Measurements from ENCODE around the gene TSPAN13.

The TSPAN13 gene

DNA sequence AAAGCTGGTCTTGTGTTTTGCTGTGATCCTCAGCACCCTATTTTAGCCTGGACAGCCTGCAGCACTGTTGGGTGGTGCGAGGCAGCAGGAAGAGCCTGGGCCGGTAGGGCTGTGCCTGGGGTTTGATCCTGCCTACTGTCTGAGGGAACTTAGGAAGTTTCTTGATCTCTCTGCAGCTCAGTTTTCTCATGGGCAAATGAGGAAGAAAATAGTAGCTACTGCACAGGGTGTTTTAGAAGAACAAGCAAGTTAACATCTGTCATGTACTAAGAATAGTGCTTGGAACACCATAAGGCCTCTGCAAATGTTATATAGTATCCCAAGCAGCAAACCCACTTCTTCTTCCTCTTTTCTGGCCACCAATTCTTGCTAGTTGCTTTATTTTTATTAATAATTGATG is 63.3 kb downstream of the TSPAN13 start:
- no peak for DNase-seq

DNA sequence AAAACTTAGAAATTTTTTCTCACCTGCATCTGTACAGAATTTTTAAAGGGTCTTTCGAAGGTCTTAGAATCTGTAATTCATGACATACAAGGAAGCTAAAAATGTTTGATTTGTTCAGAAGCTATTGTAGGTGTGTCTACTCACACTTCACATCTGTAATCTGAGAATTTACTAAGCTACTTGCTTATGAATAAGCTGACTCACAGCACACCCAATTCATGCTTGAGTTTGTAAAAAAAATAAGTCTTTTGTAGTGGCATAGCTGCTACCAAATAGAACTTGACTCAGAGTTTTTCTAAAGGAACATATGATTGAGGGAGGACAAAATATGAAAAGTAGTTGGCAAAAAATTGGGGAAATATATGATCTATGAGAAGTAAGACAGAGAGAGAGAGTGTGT is 64.0 kb downstream of the TSPAN13 start:
- no peak for DNase-seq

DNA sequence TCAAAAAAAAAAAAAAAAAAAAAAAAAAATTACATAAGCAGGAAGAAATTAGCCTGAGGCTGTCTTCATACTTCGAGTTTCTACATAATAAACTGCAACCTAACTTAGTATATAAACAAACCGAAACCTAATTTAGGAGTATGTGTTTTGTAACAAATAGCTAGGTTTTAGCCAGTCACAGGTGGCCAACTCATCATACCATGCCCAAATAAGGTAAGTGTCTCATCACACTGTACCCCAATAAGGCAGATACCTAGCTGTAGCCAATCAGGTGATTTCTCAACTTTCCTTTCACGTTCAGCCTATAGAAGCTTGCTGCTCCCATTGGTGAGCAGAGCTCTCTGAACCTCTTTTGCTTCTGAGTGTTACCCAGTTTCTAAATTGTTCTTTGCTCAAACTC is 65.2 kb downstream of the TSPAN13 start:
- no peak for DNase-seq

DNA sequence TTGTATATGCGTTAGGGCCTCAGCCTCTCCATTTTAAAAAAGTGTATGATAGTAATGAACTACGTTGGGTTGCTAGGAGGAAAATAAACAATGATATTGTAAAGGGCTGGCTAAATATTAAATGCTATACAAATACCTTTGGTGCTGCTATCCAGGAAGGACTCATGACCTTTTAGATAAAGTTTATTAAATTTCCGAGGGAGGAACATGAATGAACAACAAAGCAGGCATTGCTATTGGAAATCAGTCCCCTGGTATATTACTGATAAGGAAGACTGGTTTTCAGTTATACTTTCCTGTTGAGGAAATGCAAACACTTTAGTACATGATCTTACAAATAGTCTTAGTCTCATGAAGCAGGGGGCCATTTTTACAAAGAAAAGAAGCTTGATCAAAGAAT is 68.5 kb downstream of the TSPAN13 start:
- DNase-seq, result no peak

DNA sequence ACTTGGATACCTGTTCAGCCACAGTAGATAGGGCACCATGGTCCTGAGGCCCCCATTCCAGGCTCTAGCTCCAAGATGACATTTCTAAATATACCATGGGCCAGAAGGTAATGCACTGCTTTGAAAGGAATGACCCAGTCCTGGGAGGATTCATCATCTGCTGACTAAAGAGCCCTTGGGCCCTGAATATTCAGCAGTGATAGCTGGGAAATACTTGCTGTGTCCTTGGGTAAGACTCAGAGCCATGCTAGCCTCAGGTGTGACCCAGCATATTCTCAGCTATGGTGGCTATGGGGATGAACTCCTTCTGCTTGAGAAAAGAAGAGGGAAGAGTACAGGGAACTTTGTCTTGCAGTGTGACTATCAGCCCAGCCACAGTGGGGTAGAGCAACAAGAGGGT is 72.5 kb downstream of the TSPAN13 start:
- DNase-seq, result no peak

DNA sequence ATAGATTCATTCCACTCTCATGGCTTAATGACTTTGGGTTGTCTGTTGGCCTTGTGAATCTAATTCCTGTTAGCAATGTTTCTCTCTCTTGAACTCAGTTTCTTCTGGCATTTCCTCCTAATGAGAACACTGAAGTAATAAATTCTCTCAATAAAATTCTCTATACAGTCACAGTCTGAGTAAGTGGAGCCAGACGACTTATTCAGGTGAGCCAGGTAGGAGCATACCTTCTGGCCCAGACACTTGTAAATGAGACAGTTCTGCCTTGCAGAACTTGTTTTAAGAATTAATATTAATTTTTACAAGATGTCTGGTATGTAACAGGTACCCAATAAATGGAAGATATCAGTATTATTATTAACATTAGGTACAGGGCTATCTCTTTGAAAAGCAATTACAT is 79.8 kb downstream of the TSPAN13 start:
- no peak for DNase-seq
